GM15510 (cell line): Measurements from ENCODE around the gene PPIA.

Source experiments
- POLR2A ChIP-seq: IDR thresholded peaks from 3 replicates; pipeline ENCODE4 v1.6.1; 2011; ENCODE audit warnings: borderline replicate concordance; ENCODE audit not compliant: insufficient read length; ENCODE audit errors: extremely low read depth

The PPIA gene

GRCh38 chr7:44796504-44797328, at the start of gene PPIA:
PPIA (plus strand) TSS chr7:44796681; CDS start chr7:44796725, 44 bp downstream.
- peak; percentile 99 for TF ChIP-seq POLR2A

- peak; percentile 75 for TF ChIP-seq POLR2A
These were observed 48.2 kb upstream of the PPIA start, which contains the start of gene ZMIZ2 for GRCh38 chr7:44748045-44748947. ZMIZ2 (plus strand) TSS chr7:44748847; CDS start chr7:44756250, 7,403 bp downstream.

GRCh38 chr7:44748948-44749731, 47.3 kb upstream of the PPIA start:
- no peak for TF ChIP-seq POLR2A

DNA sequence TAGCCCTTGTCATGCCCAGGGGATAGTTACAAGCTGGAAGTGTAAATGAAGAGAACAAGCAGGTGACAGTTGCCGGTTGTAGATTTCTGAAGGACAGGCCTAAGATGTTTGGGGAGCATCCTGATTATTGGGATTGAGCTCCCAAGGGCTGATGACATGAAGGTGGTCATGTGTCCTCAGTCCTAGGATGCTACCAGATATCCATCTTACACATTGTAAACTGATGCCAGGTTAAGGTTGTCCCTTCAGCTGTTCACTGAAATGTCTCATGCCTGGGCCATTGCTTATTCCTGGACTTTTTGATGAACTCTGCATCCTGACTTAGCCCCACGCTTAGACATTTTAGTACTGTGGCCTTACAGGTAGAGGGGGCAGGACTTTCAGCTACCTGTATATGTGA, 46.5 kb upstream of the PPIA start:
- TF ChIP-seq POLR2A: no peak

DNA sequence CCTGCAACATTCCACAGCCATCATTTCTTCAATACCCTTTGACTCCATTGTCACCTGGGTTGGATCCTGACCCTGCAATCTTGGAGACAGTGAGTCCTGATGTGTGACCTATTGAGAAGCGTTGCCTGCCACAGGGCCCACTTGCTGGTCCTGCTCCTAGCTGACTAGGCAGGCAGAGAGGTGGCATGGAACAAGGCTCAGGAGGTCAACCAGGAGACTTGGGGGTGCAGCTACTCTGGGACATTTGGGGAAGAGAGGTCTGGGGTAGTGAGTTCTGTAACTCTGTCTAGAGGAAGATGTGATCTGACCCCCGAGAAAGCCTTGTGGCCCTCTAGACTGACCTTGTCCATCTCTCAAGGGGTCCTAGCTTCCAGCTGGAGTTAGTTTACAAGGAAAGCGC, 46.1 kb upstream of the PPIA start:
- no peak for TF ChIP-seq POLR2A

- TF ChIP-seq POLR2A: peak; percentile 33
These were observed 45.4 kb upstream of the PPIA start for GRCh38 chr7:44750921-44751571.

GRCh38 chr7:44752822-44753221, 43.7 kb upstream of the PPIA start:
- TF ChIP-seq POLR2A: no peak

DNA sequence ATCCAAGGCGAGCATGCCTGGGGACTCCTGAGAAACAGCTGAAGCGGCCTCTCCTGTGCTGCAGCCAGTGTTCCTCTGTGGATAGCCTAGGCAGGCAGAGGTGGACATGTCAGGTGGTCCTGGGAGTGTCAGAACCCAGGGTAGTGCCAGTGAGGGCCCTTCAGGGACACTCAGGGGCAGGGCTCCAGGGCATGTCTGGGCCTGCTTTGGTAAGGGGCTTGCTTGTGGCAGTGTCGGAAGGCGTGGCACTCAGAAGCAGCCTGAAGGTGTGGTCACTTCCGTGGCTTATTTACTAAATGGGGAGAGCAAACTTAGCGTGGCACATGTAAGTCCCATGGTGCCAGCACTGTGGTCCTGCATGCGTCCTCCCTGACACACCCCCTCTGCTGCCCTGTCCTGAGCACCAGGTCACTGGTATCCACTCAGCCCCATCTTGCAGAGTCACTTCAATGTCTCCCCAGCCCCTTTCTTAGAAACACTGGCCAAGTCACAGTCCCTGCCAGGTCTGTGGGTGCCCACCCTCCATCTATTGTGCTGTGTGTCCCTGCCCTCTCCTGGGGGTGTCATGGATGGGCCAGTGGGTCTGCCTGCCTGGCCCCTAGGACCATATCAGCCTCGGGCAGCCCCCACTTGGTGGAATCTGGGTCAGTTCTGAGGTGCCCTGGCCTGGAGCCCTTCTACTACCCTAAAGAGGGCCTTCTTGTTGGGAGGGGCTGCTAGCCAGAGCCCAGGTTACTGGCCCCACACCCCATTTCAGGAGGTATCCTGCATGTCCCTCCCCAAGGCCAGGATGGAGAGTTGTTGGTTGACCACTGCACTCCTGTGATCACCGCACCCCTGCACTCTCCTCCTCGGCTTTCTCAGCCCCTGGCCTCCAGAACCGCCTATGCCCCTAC, 41.4 kb upstream of the PPIA start:
- TF ChIP-seq POLR2A: no peak

GRCh38 chr7:44755698-44756627, 40.5 kb upstream of the PPIA start:
- no peak for TF ChIP-seq POLR2A

- no peak for TF ChIP-seq POLR2A
These were observed 39.6 kb upstream of the PPIA start for GRCh38 chr7:44756904-44757303.

DNA sequence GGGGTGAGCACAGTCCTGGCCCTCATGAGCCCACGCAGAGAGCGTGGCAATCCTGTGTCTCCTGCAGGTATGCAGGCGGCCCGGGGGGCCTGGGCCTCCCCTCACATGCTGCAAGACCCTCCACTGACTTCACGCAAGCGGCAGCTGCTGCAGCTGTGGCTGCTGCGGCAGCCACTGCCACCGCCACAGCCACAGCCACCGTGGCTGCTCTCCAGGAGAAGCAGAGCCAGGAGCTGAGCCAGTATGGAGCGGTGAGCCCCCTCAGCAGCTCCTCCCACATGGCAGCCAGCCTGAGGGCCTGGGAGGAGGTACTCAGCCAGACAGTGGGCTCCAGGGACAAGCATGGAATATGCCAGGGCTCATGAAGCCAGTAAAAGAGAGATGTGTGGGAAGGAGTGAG, 39.2 kb upstream of the PPIA start:
- TF ChIP-seq POLR2A: no peak

- TF ChIP-seq POLR2A: no peak
These were observed 38.7 kb upstream of the PPIA start for GRCh38 chr7:44757739-44758138.

DNA sequence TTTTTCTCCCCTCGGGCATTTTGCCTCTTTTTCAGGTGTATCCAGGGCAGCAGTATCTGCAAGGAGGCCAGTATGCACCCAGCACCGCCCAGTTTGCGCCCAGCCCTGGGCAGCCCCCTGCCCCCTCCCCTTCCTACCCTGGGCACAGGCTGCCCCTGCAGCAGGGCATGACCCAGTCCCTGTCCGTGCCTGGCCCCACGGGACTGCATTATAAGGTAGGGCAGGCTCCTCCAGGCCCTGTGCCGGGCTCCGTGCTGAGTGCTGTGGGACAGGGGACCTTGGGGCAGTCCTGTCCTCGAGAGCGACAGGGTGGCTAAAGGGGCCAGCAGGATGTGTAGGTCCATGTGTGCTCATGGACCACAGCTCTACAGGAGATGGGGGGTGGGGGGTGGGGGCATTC, 37.2 kb upstream of the PPIA start:
- TF ChIP-seq POLR2A: no peak

DNA sequence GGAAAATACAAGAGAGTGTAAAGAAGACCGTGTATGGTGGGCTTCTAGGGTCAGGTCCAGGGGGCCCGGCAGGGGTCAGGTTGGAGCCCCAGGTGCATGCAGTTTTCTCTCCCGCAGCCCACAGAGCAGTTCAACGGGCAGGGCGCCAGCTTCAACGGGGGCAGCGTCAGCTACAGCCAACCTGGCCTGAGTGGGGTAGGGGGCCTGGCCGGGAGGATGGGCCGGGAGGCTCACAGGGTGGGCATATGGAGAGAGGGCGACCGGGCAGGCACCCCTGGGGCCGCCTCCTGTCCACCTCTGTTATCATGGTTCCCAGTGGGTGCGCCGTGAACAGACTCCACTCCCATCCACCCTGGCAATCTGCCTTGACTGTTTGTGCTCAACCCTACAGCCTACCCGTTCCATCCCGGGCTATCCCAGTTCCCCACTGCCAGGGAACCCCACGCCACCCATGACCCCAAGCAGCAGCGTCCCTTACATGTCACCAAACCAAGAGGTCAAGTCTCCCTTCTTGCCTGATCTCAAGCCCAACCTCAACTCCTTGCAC, 36.4 kb upstream of the PPIA start:
- TF ChIP-seq POLR2A: no peak
